Ascending aorta (tissue), 2 donors: ENCODE measurements around the gene ZNF771. TPM values are rescaled to one million over a fixed set of nuclear protein-coding genes. Genes with fewer than 3 reads are reported as not detected.

Source experiments
- DNase-seq, 2 donors: peaks; one replicate each; pipeline ENCODE4 v3.0.0-alpha.2; 2019; ENCODE audit warnings: low spot score in 2 of 2
- H3K27ac ChIP-seq, 2 donors: fragments of 200-600 bp; sonication (generic); one replicate each; pipeline ENCODE4 v1.5.1; 2016 to 2017; ENCODE audit warnings: mild to moderate bottlenecking in 1 of 2
- H3K27me3 ChIP-seq: fragments of 200-600 bp; sonication (generic); one replicate; pipeline ENCODE4 v1.5.1; 2017
- H3K36me3 ChIP-seq, 2 donors: fragments of 200-600 bp; sonication (generic); one replicate each; pipeline ENCODE4 v1.5.1; 2016
- H3K4me1 ChIP-seq, 2 donors: fragments of 200-600 bp; sonication (generic); one replicate each; pipeline ENCODE4 v1.5.1; 2016 to 2017; ENCODE audit warnings: mild to moderate bottlenecking in 1 of 2
- H3K4me3 ChIP-seq, 2 donors: fragments of 200-600 bp; sonication (generic); one replicate each; pipeline ENCODE4 v1.5.1; 2016 to 2017; ENCODE audit warnings: mild to moderate bottlenecking in 1 of 2
- H3K9me3 ChIP-seq, 2 donors: fragments of 200-600 bp; sonication (generic); one replicate each; pipeline ENCODE4 v1.5.1; 2016
- intact Hi-C: fragments of 100-400 bp; cut with DNase I; formaldehyde crosslinking; loops from one replicate; pipeline ENCODE4 v1.15.1; 2023
- total RNA-seq: library from RNA; depleted of rRNA; stranded (reverse); fragments of >200 nt; gene quantifications from one replicate; pipeline ENCODE4 v1.1.0, GENCODE V29; 2016
- TF ChIP-seq, protein P1 (sequence below), 3 experiments: fragments of 200-600 bp in 2 of 3; fragments of 450-650 bp in 1 of 3; sonication (generic) in 2 of 3; IDR thresholded peaks; one replicate each; pipeline ENCODE4 v1.5.1; 2016 to 2019; ENCODE audit warnings: antibody characterized with exemption in 3 of 3, mild to moderate bottlenecking in 1 of 3, moderate library complexity in 1 of 3

Gene ZNF771
- 49.6 TPM for total RNA-seq

DNA sequence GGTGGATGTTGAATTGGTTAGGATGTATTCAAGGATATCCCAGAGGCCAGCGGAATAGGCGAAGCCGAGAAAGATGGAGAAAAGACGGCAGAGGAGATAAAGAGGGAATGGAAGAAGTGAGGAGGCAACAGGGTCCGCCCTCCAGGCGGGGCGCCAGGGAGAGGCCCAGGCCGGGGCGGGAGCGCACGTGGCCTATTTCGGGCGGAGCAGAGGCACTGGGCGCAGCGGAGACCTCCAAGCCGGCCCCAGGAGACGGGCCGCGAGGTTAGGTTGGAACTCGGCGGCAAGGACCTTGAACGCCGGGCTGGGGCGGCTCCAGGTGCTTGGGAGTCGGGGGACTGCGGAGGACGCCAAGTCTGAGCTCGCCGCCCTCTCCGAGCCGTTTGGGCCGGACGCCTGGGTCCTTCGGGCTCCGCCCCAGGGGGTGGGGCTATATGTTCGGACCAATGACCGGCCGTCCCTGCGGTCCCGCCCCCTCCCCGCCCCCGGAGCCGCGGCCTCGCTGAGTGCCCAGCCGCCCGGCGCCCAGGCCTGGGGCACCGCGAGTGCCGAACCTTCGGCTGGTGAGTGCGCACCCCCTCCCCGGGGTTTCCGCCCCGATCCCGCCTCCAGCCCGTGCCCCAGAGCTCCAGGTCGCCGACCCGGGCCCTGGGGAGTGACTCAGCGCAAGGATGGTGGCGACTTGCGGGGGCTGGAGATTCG, at the start of gene ZNF771:
Gene ZNF771 (plus strand): TSS at position 505 of the 702 bp plus-strand sequence. CDS start 448 bp downstream, outside the sequence.
- peak; percentile 70 to 95 for DNase-seq
- H3K27ac ChIP-seq = peak within 1 kb of the TSS; percentile 79 to 94
- no peaks in the 10 kb centered on the region for H3K9me3 ChIP-seq
- peak within 1 kb of the TSS; percentile 67 to 82 for H3K4me3 ChIP-seq
- intact Hi-C loops = loop anchor here (1.0 to 2.0 kb wide), 3 partner anchors 12 to 36 kb away; partner anchors contain the start of genes TBC1D10B and ZNF48
- TF ChIP-seq, protein P1, sequence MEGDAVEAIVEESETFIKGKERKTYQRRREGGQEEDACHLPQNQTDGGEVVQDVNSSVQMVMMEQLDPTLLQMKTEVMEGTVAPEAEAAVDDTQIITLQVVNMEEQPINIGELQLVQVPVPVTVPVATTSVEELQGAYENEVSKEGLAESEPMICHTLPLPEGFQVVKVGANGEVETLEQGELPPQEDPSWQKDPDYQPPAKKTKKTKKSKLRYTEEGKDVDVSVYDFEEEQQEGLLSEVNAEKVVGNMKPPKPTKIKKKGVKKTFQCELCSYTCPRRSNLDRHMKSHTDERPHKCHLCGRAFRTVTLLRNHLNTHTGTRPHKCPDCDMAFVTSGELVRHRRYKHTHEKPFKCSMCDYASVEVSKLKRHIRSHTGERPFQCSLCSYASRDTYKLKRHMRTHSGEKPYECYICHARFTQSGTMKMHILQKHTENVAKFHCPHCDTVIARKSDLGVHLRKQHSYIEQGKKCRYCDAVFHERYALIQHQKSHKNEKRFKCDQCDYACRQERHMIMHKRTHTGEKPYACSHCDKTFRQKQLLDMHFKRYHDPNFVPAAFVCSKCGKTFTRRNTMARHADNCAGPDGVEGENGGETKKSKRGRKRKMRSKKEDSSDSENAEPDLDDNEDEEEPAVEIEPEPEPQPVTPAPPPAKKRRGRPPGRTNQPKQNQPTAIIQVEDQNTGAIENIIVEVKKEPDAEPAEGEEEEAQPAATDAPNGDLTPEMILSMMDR (IDR thresholded peaks at IDR 0.05) = peak in 1 of 3 experiments; percentile 4
- peaks cover 8 to 16% of the 10 kb centered on the region in 2 donors for H3K4me1 ChIP-seq
- no peaks in the 10 kb centered on the region for H3K27me3 ChIP-seq
- H3K36me3 ChIP-seq = peaks cover under 1 to 9% of the 10 kb centered on the region in 2 donors

DNA sequence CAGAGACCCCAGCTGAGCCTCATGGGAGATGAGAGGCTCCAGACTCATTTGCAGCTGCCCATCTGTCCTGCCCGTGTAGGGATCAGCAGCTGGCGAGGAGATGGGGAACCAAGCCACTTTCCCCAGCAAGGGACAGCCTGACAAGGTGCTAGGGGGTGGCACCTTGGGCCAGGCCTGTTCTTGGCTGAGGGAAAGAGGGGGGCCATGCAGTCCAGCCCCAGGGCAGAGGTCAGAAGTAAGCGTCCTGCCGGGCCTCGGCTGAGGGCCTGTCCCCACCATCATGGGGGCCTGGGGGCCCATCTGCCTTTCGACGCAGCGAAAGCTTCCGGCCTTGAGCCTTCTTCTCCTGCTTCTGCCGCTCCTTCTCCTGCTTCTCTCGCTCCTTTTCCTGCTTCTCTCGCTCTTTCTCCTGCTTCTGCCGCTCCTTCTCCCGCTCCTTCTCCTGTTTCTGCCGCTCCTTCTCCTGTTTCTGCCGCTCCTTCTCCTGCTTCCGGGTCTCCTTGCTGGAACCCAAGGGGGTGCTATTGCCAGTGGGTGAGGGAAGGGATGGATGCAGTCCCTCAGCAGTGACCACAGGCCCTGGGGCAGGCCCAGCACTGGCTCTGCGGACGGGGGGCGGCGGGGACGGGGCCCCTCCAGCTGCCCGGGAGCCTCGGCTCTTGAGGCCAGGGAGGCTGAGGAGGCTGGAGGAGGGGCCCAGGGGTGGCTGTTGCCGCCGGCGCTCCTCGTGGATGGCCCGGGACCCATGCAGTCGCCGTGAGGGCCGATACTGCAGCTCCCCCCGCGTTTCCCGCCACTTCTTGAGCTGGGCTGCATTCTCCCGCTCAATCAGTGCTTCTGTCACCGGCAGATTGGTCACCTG, 49.5 kb upstream of the ZNF771 start:
- DNase-seq = no peak
- no peak overlapping the region for H3K4me3 ChIP-seq
- TF ChIP-seq, protein P1 (IDR thresholded peaks at IDR 0.05) = no peak
- intact Hi-C loops = loop anchor here (5.0 kb wide), 1 partner anchor 169 kb away; the partner anchor contains the start of gene ZNF768
- peaks cover 35 to 39% of the 10 kb centered on the region in 2 donors for H3K36me3 ChIP-seq
- H3K9me3 ChIP-seq = no peaks in the 10 kb centered on the region
- H3K27ac ChIP-seq = no peak overlapping the region
- H3K4me1 ChIP-seq = peaks cover 0 to 27% of the 10 kb centered on the region in 2 donors
- no peaks in the 10 kb centered on the region for H3K27me3 ChIP-seq

DNA sequence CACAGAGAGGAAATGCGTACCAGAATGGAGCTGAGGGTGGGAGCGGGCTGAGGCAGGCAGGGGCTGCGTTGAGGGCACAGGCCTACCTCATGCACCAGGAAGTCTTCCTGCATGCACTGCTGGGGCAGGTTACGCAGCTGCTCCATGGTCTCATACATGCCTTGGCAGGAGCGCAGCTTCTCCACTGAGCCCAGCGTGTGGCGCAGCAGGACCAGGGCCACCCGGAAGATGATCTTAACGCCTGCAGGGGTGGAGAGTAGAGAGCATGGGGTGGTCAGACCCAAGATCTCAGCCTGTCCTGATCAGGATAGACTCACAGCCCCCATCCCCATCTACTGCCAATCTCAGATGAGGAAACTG, 48.8 kb upstream of the ZNF771 start:
- H3K27me3 ChIP-seq = no peaks in the 10 kb centered on the region
- H3K4me3 ChIP-seq = no peak overlapping the region
- no peak overlapping the region for H3K27ac ChIP-seq
- DNase-seq = no peak
- peaks cover 0 to 21% of the 10 kb centered on the region in 2 donors for H3K4me1 ChIP-seq
- TF ChIP-seq, protein P1 (IDR thresholded peaks at IDR 0.05) = no peak
- intact Hi-C loops = loop anchor here (5.0 kb wide), 1 partner anchor 169 kb away; the partner anchor contains the start of gene ZNF768
- H3K9me3 ChIP-seq = no peaks in the 10 kb centered on the region
- H3K36me3 ChIP-seq = peaks cover 30 to 38% of the 10 kb centered on the region in 2 donors

DNA sequence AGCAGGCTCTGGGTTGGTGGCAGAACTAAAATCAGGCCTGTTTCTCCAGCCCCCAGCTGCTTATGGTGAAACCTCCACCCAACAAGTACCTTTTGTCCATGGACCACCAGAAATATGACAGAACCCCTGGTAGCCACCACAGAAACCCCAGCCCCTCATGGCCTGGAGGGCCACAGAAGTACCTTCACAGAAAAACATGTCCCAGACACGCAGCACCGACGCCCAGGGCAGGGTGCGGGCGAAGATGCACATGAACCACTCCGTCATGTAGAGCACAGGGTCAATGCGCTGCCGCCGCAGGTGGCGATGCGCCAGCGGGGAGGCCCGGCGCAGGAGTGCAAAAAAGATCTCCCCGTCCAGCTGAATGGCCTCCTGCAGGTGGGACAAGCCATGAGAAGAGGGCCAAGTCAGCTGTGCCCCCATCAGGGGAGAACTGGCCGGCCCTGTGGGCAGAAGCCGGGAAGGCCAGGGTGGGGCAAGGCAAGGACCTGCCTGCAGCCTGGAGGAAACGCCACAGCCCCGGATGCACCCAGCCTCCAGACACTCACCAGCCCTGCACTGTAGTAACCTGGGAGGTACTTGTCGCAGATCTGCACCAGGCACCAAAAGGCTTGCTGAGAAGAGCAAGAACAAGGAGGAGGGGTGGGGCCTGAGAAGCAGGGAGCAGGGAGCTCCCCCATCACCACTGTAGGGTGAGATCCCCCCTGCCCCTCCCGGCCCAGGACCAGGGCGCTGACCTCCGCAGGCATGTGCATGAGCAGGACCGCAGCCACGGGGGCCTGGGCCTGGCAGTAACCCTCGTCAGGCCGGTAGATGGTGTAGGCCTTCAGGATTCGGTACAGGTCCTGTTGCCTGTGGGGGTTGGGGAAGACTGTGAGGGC, 48.2 kb upstream of the ZNF771 start:
- no peak overlapping the region for H3K27ac ChIP-seq
- no peak for DNase-seq
- H3K9me3 ChIP-seq = no peaks in the 10 kb centered on the region
- H3K4me1 ChIP-seq = peaks cover 0 to 16% of the 10 kb centered on the region in 2 donors
- H3K36me3 ChIP-seq = peaks cover 30 to 43% of the 10 kb centered on the region in 2 donors
- intact Hi-C loops = loop anchor here (5.0 kb wide), 1 partner anchor 168 kb away; the partner anchor contains the start of gene ZNF768
- TF ChIP-seq, protein P1 (IDR thresholded peaks at IDR 0.05) = no peak
- H3K27me3 ChIP-seq = no peaks in the 10 kb centered on the region
- H3K4me3 ChIP-seq = no peak overlapping the region

DNA sequence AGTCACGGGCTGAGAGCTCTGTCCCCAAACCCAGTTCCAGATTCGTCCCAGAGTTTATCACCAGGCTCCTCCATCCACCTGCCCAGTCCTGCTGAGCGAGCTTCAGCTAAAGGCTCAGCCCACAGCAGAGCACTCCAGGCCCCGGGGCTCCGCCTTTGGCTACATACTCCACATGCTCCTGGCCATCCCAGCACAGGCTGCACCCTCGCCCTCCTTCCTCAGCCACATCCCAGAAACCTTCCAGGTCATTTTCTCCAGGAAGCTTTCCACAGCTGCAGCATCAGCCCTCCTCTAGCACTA, 47.6 kb upstream of the ZNF771 start:
- peaks cover 0 to 13% of the 10 kb centered on the region in 2 donors for H3K4me1 ChIP-seq
- H3K36me3 ChIP-seq = peaks cover 34 to 49% of the 10 kb centered on the region in 2 donors
- no peaks in the 10 kb centered on the region for H3K27me3 ChIP-seq
- intact Hi-C loops = loop anchor here (5.0 kb wide), 1 partner anchor 167 kb away; the partner anchor contains the start of gene ZNF768
- no peaks in the 10 kb centered on the region for H3K9me3 ChIP-seq
- H3K4me3 ChIP-seq = no peak overlapping the region
- no peak for DNase-seq
- TF ChIP-seq, protein P1 (IDR thresholded peaks at IDR 0.05) = no peak
- H3K27ac ChIP-seq = no peak overlapping the region
